Measurements from ENCODE around the gene NTN3.
"Not testable (repeated sequence)": the region's sequence is repeated elsewhere in the genome, so short reads cannot be mapped to it uniquely, and the experiment has no call there.

Gene NTN3

DNA sequence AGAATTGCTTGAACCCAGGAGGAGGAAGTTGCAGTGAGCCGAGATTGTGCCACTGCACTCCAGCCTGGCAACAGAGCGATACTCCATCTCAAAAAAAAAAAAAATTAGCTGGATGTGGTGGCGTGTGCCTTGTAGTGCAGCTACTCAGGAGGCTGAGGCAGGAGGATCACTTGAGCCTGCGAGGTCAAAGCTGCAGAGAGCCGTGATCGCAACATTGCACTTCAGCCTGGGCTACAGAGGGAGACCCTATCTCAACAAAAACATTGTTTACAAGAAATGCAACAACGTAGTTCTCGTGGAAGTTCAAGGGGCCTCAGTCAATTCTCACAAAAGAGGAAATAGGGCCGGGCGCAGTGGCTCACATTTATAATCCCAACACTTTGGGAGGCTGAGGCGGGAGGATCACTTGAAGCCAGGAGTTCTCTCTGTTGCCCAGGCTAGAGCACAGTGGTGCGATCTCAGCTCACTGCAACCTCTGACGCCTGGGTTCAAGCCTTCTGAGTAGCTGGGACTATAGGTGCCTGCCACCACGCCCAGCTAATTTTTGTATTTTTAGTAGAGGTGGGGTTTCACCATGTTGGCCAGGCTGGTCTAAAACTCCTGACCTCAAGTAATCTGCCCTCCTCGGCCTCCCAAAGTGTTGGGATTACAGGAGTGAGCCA, 29.8 kb upstream of the NTN3 start:
- DNase-seq (ENCODE audit: low spot score): not testable (repeated sequence)

DNA sequence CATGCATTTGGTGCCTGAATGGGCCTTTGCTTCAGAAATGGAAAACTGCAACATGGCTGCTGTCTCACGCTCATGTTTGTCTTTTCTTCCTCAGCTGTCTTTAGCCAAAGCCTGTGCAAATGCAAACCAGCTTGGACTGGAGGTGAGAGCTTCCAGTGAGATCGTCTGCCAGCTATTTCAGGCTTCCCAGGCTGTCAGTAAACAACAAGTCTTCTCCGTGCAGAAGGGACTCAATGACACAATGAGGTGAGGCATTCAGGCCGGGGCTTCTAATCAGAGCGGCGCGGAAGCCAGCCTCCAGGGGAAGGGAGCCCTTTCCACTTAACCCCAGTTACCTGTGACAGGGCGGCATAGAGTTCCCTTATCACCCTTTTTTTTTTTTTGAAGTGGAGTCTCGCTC, 27.5 kb upstream of the NTN3 start:
- no peak for DNase-seq (ENCODE audit: low spot score)

DNA sequence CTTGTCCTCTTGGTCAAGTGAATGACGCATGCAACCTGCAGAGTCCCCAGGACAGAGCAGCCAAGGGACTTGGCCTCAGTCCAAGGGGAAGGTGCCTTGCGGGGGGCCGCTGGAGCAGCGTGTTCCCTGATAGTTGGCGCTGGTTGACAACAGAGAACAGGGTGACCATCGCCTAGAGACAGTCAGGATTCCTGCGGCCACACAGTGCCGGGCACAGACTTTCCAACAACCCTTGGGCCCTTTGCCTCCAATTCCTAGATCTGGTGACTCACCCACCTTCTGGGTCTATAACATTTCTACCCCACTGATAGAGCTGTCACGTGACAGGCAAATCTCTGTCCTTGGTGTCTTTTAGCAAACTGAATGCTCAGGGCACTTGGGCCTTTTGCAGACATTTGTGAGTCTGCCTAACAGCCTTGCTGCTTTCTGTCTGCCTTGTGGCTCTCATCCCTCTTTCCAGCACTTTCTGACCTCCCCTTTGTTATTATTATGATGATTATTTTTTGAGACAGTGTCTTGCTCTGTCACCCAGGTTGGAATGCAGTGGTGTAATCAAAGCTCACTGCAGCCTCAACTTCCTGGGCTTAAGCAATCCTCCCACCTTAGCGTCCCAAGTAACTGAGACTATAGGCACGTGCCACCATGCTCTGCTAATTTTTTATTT, 23.0 kb upstream of the NTN3 start:
- DNase-seq (ENCODE audit: low spot score): no peak

DNA sequence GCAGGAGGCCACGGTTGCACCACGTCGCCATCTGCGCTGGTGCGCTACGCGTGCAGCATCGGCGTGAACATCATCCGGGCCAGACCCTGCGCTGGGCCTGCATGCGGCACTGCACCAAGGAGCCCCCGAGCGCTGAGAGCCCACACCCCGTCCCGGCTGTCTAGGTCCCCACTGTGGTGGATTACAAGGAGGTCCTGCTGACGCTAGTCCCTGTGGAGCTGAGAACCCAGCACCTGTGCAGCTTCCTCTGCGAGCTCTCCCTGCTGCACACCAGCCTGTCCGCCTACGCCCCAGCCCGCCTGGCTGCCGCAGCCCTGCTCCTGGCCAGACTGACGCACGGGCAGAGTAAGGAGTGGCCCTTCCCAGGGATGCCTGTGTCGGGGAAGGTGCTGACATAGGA, 22.0 kb upstream of the NTN3 start:
- no peak for DNase-seq (ENCODE audit: low spot score)

DNA sequence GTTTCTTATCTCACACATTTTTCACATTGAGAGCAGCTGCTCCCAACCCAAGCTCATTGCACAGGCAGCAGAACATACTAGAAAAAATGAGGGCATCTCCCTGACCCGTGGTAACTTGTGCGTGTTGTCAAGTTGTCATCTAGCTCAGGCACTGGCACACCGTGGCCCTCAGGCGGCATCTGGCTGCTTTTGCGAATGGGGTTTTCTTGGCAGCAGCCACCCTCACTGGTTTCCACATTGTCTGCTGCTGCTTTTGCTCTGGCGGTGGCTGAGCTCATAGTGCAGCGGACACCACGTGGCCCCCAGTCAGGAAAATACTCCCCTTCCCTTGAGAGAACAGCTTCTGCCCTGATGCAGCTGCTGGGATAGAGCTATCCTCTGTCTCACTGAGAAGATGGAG, 20.6 kb upstream of the NTN3 start:
- DNase-seq (ENCODE audit: low spot score): no peak

DNA sequence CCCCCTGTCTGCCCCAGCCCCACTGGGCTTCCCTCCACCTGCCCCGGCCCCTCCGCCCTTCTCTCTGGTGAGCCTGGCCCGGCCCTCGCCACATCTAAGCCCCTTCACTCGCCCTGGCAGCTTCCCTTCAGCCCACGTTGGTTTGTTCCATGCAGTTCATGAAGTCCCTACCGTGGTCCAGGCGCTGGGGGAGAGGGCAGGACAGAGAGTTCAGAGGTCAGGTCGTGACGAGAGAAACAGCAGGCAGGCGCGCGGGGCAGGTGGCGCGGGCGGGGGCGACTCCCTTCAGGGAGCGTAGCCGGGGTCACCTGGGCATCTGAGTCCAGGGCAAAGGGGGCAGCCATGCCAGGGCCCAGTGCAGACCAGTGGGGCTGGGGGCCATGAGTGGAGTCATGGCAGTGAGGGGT, 20.1 kb upstream of the NTN3 start:
- no peak for DNase-seq (ENCODE audit: low spot score)

DNA sequence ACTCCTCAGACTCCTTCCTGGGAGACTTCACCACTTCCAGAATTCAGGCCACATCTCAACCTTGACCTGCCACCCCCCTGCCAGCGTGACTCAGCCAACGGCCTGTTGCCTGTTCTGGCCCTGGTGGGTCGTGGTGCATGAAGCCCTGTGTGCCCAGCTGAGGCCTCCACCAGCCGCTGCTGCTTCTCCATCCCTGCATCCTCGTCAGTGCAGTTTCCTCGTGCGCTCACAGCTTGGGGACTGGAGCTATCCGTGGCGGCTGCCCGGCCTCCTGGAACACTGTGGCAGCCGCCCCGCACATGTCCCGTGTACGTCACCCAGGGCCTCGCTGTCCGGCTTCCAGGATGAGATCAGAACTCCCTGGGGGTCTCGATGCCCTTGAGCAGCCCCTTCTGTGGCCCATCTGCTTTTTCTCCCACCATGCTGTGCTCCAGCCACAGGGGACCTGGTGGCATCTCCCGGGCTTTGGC, 19.2 kb upstream of the NTN3 start:
- DNase-seq (ENCODE audit: low spot score): no peak

DNA sequence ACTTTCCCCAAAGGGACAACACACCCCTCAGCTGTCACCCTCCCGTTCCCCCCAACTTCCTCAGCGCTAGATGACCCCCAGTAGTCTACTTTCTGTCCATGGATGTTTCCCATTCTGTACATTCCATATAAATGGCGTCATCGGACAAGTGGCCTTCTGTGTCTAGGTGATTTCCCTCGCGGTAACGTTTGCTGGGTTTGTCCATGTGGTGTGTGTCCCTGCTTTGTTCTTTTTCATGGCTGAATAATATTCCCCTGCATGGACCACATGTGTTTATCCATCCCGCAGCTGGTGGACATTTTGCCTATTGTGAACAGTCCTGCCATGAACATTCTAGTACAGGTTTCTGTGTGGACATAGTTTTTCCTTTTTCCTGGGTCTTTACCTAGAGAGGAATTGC, 18.4 kb upstream of the NTN3 start:
- DNase-seq (ENCODE audit: low spot score): no peak

DNA sequence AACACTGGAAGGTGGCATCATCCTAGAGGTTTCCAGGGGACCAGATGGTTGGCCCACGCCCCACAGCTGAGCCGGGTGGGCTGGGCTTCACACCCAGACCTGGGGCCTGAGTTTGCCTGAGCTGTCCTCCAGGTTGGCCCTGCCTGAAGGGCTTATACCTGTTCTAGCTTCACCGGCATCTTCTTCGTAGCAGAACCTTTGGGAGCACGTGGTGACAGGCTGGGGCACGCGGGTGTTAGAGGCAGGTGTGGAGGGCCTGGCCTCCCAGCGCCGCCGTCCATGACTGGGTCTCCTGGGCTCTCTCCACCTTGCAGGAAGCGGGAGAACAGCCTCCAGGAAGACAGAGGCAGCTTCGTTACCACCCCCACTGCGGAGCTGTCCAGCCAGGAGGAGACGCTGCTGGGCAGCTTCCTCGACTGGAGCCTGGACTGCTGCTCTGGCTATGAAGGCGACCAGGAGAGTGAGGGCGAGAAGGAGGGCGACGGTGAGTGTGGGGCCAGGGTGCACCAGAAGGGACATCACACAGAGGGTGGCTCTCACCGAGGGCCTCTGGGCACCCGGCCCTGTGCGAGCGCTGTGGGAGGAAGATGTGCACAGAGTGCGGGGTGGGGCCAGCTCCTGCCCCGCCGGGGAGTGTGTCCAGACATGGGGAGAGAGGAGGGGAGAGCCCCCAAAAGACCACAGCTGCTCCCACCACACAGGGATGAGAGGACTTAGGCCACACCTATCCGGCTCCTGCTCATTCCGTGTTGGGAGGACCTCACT, 15.8 kb upstream of the NTN3 start:
- no peak for DNase-seq (ENCODE audit: low spot score)

DNA sequence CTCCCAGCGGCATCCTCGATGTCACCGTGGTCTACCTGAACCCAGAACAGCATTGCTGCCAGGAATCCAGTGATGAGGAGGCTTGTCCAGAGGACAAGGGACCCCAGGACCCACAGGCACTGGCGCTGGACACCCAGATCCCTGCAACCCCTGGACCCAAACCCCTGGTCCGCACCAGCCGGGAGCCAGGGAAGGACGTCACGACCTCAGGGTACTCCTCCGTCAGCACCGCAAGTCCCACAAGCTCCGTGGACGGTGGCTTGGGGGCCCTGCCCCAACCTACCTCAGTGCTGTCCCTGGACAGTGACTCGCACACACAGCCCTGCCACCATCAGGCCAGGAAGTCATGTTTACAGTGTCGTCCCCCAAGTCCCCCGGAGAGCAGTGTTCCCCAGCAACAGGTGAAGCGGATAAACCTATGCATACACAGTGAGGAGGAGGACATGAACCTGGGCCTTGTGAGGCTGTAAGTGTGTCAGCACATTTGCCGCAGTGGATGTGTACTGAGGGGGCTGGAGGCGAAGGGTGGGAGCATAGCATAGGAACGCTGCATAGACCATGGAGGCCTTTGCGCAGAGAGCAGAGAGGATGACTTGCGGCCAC, 14.4 kb upstream of the NTN3 start:
- no peak for DNase-seq (ENCODE audit: low spot score)

DNA sequence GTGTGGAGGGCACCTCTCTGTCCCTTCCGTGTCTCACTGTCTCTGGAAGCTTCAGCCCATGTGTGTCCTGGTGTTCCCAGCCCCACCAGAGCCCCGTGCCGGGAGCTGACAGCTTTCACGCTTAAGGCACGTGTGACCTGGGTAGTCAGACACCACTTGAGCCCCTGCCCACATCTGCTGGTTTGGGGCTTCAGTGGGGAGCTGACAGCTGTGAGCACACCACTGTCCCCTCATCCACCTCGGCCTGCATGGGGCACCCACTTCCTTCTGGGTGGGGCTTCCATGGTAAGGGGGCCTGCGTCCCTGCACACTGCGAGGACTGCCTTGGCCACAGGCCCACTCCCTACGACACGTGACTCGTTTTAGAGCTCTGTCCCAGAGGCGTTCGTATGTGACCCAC, 13.8 kb upstream of the NTN3 start:
- DNase-seq (ENCODE audit: low spot score): no peak

DNA sequence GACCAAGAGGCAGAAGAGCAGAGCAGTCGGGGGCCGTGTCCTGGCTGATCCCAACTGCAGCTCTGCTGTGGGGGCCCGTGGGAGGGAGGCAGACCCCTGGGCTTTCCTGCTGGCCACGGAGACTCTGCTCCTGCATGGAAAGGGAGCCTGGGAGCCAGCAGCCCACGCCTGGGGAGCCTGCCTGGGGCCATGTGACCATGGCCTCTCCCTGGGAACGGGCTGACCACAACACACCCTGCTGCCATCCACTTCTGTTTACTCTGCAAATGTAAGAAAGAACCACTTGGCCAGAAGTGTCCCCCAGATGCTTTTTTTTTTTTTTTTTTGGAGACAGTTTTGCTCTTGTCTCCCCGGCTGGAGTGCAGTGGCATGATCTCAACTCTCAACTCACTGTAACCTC, 13.2 kb upstream of the NTN3 start:
- DNase-seq (ENCODE audit: low spot score): no peak

DNA sequence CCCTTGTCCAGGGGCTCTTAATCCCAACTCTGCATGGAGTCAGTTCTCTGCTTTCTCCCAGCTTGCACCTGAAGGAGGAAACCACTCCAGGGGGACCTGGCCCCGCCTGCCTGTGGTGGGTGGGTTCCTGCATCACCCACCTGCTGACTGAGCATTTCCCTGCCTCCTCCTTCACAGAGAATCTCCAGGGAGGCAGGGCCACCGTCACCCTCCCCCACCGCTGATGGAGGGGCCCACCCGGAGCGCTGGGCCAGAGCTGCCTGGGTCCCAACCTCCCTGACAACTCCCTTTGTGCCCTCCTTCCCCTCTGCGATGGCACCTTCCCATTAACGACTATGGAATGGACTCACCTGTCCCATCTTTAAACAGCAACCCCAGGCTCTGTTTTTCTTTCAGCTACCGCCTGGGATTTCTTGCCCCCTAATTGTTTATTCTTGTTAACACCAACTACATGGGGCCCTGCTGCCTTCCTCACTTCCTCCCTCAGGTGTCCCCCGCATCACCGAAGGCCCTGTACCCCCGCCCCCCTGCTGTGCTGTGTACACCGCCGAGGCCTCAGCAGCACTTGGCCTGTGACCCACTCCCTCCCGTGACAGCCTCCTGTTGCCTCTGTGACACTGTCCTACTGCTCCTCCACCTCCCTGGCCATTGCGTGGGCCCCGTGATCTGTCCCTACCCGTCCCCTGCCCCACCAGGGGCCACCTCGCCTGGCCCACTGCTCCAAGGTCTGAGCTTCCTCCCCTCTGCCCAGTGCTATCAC, 12.0 kb upstream of the NTN3 start:
- no peak for DNase-seq (ENCODE audit: low spot score)

DNA sequence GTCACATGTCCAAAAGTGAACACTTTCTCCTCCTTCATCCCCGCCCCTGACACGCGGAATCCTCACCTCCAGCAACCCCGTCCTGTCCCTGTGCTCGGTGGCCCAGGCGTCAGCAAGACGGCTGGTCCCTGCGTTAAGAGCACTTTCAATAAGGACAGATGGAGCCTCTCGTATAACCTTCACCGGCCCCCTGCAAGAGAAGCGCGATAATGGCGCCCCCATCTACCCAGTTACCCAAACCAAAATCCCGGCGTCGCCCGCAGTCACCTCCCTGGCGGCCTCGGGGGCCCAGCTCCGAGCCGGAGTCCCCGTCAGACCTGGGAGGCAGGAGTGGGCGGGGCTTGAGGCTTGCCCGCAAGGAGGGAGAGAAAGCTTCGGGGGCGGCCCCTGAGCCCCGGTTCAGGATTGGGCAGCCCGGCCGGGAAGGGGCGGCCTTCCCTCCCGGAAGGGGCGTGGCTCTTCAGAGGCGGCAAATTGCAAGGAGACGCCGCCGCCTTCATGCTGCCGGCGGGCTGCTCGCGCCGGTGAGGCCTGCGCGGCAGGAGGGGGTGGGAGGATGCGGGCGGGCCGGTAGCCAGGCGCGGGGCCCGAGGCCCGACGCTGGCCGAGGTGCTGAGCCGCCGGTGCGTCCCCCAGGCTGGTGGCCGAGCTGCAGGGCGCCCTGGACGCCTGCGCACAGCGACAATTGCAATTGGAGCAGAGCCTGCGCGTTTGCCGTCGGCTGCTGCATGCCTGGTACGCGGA, 11.3 kb upstream of the NTN3 start, which contains the start of gene TEDC2:
TSS of gene TEDC2 (plus strand) at position 463 of the 744 bp plus-strand sequence. CDS start at position 499, 36 bp downstream.
- peak; percentile 98 for DNase-seq (ENCODE audit: low spot score)

DNA sequence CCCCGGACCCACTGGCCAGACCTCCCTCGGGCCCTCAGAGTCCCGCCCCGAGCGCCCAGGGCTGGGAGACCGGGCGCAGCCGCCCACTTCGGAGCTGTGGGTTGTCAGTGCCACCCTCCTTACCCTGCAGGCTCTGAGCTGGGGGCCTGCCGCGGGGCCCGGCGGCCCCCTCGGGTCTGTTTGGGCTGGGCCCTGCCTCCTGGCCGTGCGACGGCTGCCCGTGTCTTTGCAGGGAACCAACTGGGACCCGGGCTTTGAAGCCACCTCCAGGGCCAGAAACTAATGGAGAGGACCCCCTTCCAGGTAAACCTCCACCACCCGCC, 10.7 kb upstream of the NTN3 start:
- no peak for DNase-seq (ENCODE audit: low spot score)

DNA sequence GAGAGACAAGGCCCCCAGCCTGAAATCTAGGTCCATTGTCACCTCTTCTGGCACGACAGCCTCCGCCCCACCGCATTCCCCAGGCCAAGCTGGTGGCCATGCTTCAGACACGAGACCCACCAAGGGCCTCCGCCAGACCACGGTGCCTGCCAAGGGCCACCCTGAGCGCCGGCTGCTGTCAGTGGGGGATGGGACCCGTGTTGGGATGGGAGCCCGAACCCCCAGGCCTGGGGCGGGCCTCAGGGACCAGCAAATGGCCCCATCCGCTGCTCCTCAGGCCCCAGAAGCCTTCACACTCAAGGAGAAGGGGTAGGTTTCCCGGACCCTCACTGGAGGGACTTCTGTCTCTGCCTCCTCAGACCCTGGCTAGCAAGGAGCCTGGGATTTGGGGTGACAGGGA, 10.2 kb upstream of the NTN3 start:
- DNase-seq (ENCODE audit: low spot score): no peak

DNA sequence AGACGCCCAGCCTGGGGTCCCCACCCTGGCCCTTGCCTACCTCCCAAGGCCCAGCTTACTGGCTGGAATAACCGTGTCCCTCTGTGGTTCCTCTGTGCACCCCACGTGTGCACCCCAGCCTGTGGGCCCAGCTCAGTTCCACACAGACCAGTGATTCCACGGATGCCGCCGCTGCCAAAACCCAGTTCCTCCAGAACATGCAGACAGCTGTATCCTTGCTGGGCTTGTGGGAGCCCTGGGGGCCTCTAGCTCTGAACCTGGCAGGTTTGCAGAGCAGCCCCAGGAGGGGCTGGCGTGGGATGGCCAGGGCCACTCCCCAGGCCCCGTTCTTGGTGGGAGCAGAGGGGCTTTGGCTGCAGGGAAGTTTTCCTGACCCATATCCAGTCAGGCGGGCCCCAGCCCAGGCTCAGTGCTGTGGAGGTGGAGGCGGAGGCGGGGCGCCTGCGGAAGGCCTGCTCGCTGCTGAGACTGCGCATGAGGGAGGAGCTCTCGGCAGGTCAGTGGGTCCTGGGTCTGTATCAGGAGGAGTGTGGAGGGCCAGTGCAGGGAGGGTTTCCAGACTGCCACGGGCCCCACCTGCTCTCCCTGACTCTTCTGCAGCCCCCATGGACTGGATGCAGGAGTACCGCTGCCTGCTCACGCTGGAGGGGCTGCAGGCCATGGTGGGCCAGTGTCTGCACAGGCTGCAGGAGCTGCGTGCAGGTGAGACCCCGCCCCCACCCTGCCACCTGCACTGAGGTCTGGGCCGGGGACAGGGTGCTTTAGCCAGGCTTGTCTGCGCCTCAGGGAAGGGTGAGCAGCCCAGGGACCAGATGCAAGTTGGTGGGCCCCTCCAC, 8.8 kb upstream of the NTN3 start:
- no peak for DNase-seq (ENCODE audit: low spot score)

DNA sequence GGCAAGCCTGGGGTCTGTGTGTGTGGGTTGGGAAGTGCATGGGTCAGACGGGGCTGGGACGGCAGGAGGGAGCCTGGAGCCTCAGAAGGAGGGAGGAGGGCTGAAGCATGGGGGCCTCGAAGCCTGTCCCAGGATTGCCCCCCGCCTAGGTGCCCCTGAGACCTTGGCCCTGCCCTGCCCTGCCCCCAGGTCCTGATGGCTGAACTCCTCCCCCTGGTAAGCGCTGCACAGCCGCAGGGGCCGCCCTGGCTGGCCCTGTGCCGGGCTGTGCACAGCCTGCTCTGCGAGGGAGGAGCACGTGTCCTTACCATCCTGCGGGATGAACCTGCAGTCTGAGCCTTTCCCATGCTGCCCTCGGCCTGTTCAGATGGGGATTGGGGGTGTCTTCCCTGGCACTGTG, 6.8 kb upstream of the NTN3 start:
- DNase-seq (ENCODE audit: low spot score): no peak

DNA sequence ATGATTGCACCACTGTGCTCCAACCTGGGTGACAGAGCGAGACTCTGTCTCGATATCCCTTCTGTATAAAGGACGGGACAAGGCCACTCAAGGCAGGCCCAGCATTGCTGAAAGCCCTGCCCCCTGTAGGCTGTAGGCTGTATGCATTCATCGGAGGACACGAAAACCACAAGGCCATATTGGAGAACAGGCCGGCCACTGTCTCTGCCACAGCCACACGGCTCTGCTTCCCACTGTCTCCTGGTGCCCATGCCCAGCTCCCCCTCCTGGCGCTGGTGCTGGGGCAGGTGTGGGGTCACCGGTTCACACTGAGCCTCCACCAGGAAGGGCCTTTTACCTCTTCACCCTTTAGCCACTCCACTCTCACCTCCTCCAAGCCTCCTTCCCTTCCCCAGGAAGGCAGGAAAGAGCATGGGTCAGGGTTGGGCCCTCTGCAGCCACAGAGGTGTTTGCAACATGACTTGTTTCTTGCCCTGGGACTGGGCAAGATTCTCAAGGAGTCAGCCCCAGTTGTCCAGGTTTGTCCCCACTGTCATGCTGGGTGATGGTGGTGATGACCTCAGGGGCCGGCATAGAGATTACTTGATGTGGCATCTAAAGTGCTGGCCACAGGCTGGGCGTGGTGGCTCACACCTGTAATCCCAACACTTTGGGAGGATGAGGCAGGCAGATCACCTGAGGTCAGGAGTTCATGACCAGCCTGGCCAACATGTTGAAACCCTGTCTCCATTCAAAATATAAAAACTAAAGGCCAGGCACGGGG, 5.3 kb upstream of the NTN3 start:
- peak; percentile 47 for DNase-seq (ENCODE audit: low spot score)
